NK-92 treated with Interleukin-12 subunit alpha and Interleukin-12 subunit beta, amount 100 ng/mL, for 24 hours (cell line): Measurements from ENCODE around the gene YEATS2.
A peak's percentile ranks its signal among the peaks of the same experiment; 100 is the strongest.
"Not testable (repeated sequence)": the region's sequence is repeated elsewhere in the genome, so short reads cannot be mapped to it uniquely, and the experiment has no call there.

Experiments used
- DNase-seq: peaks from one replicate; lab custom pipeline; 2025; lab: John Stamatoyannopoulos, UW

Gene YEATS2

GRCh38 chr3:183697610-183698317 lies at the start of gene YEATS2:
TSS of gene YEATS2 (plus strand) at chr3:183697797. CDS start at chr3:183715163, 17,366 bp downstream.
- DNase-seq, result peak; percentile 68

DNA sequence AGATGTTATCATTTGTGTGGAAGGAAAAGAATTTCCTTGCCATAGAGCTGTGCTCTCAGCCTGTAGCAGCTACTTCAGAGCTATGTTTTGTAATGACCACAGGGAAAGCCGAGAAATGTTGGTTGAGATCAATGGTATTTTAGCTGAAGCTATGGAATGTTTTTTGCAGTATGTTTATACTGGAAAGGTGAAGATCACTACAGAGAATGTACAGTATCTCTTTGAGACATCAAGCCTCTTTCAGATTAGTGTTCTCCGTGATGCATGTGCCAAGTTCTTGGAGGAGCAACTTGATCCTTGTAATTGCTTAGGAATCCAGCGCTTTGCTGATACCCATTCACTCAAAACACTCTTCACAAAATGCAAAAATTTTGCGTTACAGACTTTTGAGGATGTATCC lies 47.0 kb upstream of the YEATS2 start:
- no peak for DNase-seq

- DNase-seq, result no peak
Measured at GRCh38 chr3:183653209-183654064, 44.2 kb upstream of the YEATS2 start.

DNA sequence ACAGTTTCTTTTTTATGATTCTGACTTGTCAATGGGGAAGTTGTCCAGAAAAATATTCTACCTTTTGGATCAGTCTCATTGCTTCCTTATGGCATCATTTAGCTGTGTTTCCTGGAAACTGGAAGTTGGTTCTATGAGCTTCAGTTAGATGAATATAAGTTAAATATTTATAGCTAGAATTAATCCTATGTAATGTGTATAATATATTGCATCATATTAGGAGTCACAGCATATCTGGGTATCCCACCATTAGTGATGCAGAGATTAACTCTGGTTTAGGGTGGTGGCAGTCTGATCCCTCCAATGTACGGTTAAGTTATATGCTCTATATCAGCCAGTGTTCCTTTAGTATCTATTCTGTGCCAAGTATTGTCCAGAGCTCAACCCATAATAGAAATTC lies 42.9 kb upstream of the YEATS2 start:
- no peak for DNase-seq

- DNase-seq, result no peak
Measured at GRCh38 chr3:183662099-183662498, 35.5 kb upstream of the YEATS2 start.

DNA sequence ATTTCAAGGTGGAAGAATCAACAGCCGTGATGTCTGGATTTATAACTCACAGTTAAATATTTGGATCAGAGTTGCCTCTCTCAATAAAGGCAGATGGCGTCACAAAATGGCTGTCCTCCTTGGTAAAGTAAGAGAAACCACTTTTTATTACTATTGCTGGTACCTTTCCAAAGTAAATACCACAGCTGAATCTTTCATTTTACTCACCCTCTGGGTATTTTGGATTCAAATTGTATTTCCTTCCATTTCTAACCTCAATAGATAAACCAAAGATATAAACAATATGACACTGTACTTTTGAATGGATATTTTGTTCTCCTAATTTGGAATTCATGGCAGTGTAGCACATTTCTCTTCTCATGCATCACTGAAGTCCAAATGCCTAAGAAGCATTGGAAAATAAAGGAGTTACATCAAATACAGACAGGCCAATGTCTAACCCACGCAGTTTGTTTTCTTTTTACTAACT lies 32.6 kb upstream of the YEATS2 start:
- DNase-seq, result no peak

- DNase-seq, result no peak
Measured at GRCh38 chr3:183680061-183680460, 17.5 kb upstream of the YEATS2 start.

- no peak for DNase-seq
Measured at GRCh38 chr3:183687705-183688104, 9.9 kb upstream of the YEATS2 start.

DNA sequence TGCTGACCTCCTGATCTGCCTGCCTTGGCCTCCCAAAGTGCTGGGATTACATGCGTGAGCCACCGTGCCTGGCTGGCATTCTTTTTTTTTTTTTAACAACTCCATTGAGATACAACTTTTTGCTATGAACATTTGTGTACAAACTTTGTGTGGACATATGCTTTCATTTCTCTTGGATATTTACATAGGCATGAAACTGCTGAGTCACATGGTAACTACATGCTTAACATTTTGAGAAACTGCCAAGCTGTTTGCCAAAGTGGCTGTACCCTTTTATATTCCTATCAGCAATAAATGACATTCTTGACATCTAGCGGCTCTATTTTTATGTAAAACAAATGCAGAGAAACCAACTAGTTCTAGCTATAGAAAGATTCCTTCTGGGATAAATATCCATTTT lies 8.7 kb upstream of the YEATS2 start:
- no peak for DNase-seq

DNA sequence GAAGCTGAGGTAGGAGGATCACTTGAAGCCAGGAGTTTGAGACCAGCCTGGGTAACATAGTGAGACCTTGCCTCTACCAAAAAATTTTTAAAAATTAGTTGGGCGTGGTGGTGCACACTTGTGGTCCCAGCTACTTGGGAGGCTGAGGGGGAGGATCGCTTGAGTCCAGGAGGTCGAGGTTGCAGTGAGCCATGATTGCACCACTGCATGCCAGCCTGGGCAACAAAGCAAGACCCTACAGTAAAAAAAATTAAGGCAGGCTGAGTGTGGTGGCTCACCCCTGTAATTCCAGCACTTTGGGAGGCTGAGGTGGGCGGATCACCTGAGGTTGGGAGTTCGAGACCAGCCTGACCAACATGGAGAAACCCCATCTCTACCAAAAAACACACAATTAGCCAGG lies 8.0 kb upstream of the YEATS2 start:
- not testable (repeated sequence) for DNase-seq

DNA sequence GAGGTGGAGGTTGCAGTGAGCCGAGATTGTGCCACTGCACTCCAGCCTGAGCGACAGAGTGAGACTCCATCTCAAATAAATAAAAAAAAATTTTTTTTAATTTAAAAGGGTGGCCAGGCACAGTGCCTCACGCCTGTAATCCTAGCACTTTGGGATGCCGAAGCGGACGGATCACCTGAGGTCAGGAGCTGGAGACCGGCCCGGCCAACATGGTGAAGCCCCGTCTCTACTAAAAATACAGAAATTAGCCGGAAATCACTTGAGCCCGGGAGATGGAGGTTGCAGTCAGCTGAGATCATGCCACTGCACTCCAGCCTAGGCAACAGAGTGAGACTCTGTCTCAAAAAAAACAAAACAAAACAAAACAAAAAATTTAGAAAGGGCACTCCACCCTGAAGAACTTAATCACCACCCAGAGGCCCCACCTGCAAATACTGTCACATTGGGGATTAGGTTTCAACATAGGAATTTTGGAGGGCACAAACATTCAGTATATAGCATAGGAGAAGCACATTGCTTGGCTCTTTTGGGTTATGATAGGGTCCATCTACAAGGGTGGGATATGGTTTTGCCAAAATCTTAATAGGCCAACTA lies 7.1 kb upstream of the YEATS2 start:
- DNase-seq, result no peak

GRCh38 chr3:183692436-183692835 lies 5.2 kb upstream of the YEATS2 start:
- DNase-seq, result no peak

GRCh38 chr3:183695569-183696364 lies 1.8 kb upstream of the YEATS2 start:
- DNase-seq, result no peak

DNA sequence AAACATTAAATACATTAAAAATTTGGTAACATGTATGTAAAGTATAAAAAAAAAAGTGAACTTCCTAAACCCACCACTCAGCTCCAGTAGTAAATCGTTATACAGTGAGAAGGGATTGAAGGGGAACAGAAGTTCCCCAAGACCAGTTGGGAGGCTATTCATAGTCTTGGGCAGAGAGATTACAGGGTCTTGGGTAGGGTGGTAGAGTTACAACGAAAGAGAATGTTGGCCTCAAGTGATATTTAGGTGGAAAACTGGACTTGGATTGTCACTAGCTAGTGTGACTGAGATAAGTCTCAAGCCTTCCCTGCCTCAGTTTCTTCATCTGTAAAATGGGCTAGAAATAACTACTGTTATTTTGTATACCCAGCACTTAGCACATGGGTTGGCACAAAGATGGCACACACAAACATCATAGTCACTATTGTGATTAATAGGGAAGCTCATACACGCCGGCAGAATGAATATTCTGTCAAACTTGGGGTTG lies 431 bp upstream of the YEATS2 start:
- DNase-seq, result no peak

- peak; percentile 12 for DNase-seq
Measured at GRCh38 chr3:183698318-183698751, 738 bp downstream of the YEATS2 start.

DNA sequence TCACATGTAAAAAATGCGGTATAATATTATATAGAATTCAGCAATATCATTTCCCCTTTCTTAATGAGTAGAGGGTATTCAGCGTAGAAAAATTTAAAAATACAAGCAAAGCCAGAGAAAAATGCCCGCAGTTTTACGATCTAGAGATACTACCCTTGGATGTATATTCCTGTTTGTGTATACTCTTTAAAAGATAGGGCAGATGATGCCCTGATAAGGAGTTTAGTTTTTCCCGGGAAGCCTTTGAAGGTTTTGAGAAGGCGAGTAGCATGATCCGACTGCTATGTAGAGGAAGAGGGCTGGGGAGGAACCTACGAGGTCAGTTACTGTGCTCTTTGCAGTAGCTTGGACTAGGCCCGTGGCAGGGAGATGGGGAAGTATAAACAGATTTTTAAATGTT lies 1.2 kb downstream of the YEATS2 start:
- no peak for DNase-seq

GRCh38 chr3:183699238-183699947 lies 1.8 kb downstream of the YEATS2 start:
- no peak for DNase-seq

DNA sequence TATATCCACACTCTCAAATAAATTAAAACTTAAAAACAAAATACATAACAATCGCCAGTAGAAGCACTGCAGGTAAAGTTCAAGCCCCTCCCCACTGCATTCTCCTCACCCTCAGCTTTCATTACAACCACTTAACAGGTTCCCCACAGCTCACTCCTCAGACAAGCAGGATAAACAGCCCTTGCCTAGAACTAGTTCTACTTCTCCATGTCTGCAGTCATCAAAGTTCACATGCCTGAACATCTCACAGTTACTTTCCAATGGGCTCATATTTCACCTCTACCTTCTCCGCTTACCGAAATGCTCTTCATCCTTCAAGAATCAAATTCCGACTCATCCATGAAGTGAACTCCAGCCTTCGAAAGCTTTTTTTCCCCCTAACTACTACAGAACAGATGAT lies 4.1 kb downstream of the YEATS2 start:
- no peak for DNase-seq

GRCh38 chr3:183703892-183704291 lies 6.3 kb downstream of the YEATS2 start:
- DNase-seq, result not testable (repeated sequence)

- DNase-seq, result no peak
Measured at GRCh38 chr3:183710231-183710630, 12.6 kb downstream of the YEATS2 start.

DNA sequence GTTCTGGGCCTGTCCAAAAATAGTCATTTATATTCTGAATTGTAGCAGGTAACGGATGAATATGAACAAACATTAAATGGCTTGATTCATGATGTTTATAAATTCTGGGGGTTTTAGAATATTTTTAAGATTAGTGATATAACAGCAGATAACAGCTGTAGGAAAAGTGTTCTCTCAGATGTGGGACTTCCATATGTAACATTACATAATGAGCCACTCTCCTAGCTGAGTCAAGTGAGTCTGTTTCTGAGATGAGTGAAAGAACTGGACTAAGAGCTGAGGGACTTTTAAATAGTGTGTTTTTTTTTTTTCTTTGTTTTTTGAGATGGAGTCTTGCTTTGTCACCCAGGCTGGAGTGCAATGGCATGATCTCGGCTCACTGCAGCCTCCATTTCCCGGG lies 13.9 kb downstream of the YEATS2 start:
- no peak for DNase-seq
